SH-SY5Y (cell line): Measurements from ENCODE around the gene PAPPA2.

Source experiments
- GATA2 ChIP-seq: IDR thresholded peaks from 2 replicates; pipeline ENCODE4 v1.6.1; 2011; ENCODE audit warnings: mild to moderate bottlenecking, low read depth, low read length
- GATA3 ChIP-seq: IDR thresholded peaks from 2 replicates; pipeline ENCODE4 v1.6.1; 2011; ENCODE audit warnings: low read depth, mild to moderate bottlenecking, low read length, moderate library complexity

GRCh38 chr1:176744142-176744541, 281.2 kb downstream of the PAPPA2 start:
- TF ChIP-seq GATA2: no peak
- TF ChIP-seq GATA3: no peak
